ENCODE data around the gene PSMB9.
"Not testable (repeated sequence)": the region's sequence is repeated elsewhere in the genome, so short reads cannot be mapped to it uniquely, and the experiment has no call there.

Gene PSMB9

GRCh38 chr6:32865724-32866443 is 11.9 kb downstream of the PSMB9 start:
- no peak for DNase-seq

- no peak for DNase-seq
Measured at GRCh38 chr6:32867022-32867477, 13.1 kb downstream of the PSMB9 start.

DNA sequence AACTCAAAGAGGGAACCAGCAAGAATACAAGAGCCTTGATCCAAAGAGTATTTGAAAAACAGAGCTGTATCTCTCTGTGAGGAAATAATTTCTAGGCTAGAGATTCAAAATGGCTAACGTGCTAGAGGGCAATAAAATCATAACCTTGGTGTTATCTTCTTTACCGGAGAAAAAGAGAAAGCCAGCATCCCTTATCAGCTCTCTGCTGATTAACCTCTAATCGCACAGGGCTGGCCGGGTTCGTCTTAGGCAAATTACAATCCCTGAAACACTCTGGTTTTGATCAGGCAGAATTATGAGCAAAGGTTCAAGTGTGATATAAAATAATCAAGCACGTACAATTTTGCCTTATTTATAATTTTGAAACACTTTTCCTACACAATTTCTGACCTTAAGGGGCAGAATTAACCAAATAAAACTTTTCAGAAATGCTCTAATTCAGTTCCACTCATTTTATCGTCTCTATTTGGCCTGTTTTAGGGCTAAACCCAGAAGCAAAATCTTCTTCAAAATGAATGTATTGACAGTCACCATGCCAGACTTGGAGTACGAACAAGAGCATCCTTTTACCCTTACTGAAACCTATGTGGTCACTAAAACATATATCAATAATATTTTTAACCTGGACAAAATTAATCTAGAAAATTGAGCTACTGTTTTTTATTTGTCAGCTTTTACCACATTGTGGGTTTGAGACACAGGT is 13.7 kb downstream of the PSMB9 start:
- DNase-seq: no peak

GRCh38 chr6:32868257-32868788 is 14.3 kb downstream of the PSMB9 start:
- DNase-seq: peak; percentile 59 to 81

DNA sequence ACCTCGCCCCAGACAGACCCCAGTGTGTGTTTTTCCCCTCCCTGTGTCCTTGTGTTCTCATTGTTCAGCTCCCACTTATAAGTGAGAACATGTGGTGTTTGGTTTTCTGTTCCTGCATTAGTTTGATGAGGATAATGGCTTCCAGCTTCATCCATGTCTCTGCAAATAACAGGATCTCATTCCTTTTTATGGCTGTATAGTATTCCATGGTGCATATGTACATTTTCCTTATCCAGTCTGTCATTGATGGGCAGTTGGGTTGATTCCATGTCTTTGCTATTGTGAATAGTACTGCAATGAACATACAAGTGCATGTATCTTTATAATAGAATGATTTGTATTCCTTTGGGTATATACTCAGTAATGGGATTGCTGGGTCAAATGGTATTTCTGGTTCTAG is 20.0 kb downstream of the PSMB9 start:
- not testable (repeated sequence) for DNase-seq

- DNase-seq: no peak
Measured at GRCh38 chr6:32876603-32877002, 22.6 kb downstream of the PSMB9 start.

- DNase-seq: no peak
Measured at GRCh38 chr6:32879691-32880090, 25.7 kb downstream of the PSMB9 start.

- not testable (repeated sequence) for DNase-seq
Measured at GRCh38 chr6:32880962-32881361, 27.0 kb downstream of the PSMB9 start.

- no peak for DNase-seq
Measured at GRCh38 chr6:32882879-32883250, 28.9 kb downstream of the PSMB9 start.

DNA sequence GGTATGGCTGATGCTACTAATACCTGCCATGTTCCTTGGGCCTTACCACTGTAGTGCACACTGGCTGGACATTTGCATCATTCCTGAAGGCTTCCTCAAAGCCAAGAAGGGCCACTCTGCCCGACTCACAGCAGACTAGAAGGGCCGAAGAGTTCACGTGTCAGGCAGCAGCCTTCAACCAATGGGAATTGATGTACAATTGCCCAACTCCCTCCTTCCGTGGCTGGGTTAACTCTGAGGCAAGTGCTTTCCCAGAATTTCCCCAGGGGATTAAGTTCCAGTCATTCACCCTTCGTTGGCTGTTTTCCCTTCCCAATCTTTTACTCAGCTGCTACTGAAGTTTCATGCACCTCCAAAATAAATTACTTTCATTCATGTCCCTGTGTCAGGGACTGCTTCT is 29.8 kb downstream of the PSMB9 start:
- DNase-seq: peak in 1 of 2 experiments; percentile 24

DNA sequence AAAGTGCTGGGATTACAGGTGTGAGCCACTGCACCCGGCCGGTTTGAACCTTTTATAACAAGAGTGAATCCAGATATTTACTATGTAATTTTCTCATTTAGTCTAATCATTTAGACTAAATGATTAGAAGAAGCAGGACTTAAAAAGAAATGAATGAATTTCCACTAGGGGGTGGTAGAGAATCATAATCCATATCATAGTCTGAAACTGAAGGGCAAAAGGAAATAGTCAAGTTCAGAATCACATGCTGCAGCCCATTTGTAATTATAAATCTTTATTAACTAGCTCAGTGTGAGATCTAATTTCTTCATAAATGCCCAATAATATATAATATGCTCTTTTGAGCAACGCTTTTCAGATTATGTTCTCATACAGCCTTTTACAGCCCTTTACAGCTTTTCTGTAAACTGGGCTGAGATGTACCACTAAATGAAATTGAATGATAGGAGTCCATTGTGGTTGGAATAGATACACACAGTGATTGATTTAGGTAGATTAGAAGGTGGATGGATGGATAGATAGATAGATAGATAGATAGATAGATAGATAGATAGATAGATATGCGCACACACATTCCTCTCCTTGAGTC is 31.8 kb downstream of the PSMB9 start:
- DNase-seq: peak; percentile 53 to 85

DNA sequence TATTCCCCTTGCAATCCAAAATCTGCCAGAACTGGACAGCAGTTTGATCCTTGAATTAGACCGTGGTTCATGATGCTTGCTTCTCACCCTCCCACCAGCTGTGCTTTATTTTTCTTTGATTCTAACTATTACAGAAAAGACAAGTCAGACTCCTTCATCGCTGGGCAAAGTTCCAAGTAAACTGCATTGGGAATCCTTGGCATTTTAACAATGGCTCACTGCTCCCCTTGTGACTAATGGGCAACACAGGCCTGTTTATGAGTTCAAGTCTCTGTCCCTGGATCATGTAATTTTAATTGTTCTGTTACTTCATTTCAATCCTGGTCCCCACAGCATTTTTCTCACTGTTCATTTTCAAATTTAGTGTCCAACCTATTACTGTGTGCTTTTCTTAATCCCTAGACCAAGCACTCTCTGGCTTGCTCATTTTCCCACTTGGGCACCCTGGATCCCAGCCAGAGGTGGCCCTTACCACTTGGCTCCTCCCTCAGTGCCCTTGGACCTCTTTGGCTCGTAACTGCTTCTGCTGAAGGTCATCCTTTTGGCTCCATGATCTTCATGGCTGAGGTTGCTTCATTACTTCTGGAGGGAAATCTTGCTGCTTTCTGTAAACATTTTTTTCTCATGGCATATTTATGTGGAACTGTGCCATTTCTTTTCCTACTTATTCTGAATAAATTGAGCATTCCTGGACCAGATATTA is 32.8 kb downstream of the PSMB9 start:
- no peak for DNase-seq

- no peak for DNase-seq
Measured at GRCh38 chr6:32887616-32888015, 33.6 kb downstream of the PSMB9 start.

GRCh38 chr6:32888576-32888975 is 34.6 kb downstream of the PSMB9 start:
- DNase-seq: no peak

GRCh38 chr6:32889533-32889932 is 35.5 kb downstream of the PSMB9 start:
- DNase-seq: no peak

- no peak for DNase-seq
Measured at GRCh38 chr6:32890831-32891230, 36.8 kb downstream of the PSMB9 start.

DNA sequence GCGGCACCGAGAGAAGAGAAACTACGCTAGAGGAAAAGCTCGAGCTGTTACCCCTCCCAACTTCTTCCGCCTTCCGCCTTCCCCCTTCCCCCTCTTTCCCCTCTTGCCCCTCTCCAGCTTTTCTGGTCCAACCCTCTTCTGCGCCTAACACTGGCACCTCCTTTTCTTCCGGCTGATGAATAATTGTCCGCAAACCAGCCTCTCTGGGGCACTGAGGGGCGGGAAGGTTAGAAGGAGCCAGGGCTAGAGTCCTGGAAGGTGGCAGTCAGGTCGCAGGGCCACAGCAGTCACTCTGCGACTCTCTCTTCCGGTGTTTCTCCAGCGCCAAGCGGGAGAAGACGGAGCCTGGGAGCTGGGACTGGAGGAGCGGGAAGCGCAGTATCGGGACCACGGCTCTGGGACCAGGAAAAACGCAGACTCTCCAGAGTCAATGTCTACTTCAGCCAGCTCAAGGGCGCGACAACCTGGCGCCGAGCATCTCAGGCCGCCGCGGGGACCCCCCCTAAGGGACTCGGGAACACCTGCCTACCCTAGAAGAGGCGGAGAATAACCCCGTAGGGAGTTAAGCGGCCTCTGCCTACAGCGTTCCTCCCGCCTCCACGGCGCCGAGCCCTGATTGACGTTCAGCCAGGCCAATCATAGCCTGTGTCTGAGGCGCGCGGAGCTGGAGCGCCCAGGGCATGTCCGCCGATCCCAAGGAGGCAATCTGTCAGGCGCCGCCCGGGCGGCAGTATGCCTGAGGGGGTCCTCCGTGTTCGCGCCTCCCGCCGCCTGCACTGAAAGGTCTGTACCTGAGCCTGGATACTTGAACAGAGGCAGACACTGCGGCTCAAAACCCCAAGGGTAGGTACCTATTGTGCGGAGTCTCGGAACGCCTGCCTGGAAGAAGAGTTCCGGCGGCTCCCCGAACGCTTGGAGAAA is 40.4 kb downstream of the PSMB9 start:
- DNase-seq: peak; percentile 93 to 96

- DNase-seq: no peak
Measured at GRCh38 chr6:32895006-32895345, 41.0 kb downstream of the PSMB9 start.

DNA sequence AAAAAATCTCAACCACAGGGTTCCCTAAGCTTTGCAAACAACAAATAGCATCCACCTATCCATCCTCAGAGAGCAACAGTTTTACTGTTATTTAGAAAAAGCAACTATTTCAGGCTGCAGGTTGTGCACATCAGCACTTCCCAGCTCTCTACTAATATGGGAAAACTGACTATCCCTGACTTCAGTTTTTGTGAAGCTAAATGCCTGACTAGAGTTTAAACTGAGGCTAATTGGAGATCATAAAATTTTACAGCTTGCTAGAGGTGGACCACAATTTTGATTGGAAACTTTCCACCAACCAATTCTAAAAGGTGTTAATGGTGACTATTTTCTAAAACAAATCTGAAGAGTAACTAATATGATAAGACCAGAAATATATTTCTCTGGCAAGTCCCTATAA is 50.0 kb downstream of the PSMB9 start:
- DNase-seq: no peak

DNA sequence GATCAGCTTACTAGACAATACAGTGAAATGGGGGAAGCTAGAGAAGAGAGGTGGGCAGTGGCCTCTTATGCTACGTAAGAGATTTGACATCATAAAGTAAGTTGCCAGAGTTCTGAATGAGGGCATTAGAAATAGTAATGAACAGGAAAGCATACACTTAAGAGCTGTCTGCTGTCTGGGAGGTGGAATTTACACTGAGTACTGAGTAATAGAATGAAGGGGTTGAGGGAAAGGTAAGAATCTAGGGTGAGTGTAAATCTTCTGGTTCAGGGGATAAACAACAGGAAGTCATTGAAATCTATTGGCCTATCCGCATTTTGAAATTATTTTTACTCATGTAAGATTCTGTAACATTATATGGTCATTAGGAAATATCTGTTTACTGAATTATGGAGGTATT is 51.1 kb downstream of the PSMB9 start:
- DNase-seq: no peak

- DNase-seq: no peak
Measured at GRCh38 chr6:32906539-32906938, 52.5 kb downstream of the PSMB9 start.

- DNase-seq: no peak
Measured at GRCh38 chr6:32908897-32909296, 54.9 kb downstream of the PSMB9 start.

Data from NCI-H526 (cell line).